HG02870 (cell line): ENCODE data around the gene IMMP2L.

Source experiments
- ATAC-seq: cut with Tn5 transposase; IDR thresholded peaks from one replicate; pipeline ENCODE4 v1.9.1; 2021; ENCODE audit warnings: mild to moderate bottlenecking, moderate library complexity; ENCODE audit not compliant: unreplicated experiment

IMMP2L gene

GRCh38 chr7:111059833-111060232, 502.5 kb downstream of the IMMP2L start:
- ATAC-seq: no peak

GRCh38 chr7:111057066-111057465, 505.2 kb downstream of the IMMP2L start:
- no peak for ATAC-seq

GRCh38 chr7:111056371-111056770, 505.9 kb downstream of the IMMP2L start:
- no peak for ATAC-seq

GRCh38 chr7:111053035-111053434, 509.3 kb downstream of the IMMP2L start:
- ATAC-seq: no peak

- no peak for ATAC-seq
Observed at GRCh38 chr7:111051832-111052231, 510.5 kb downstream of the IMMP2L start.

GRCh38 chr7:111050875-111051416, 511.3 kb downstream of the IMMP2L start:
- ATAC-seq: no peak

GRCh38 chr7:111049971-111050680, 512.2 kb downstream of the IMMP2L start:
- no peak for ATAC-seq

- ATAC-seq: no peak
Observed at GRCh38 chr7:111047595-111047994, 514.7 kb downstream of the IMMP2L start.

- ATAC-seq: no peak
Observed at GRCh38 chr7:111045449-111045848, 516.8 kb downstream of the IMMP2L start.

- no peak for ATAC-seq
Observed at GRCh38 chr7:111043561-111043960, 518.7 kb downstream of the IMMP2L start.

- ATAC-seq: no peak
Observed at GRCh38 chr7:111042842-111043241, 519.5 kb downstream of the IMMP2L start.

- ATAC-seq: no peak
Observed at GRCh38 chr7:111041577-111041976, 520.7 kb downstream of the IMMP2L start.

- ATAC-seq: no peak
Observed at GRCh38 chr7:111038185-111038584, 524.1 kb downstream of the IMMP2L start.

GRCh38 chr7:111031916-111032315, 530.4 kb downstream of the IMMP2L start:
- ATAC-seq: no peak

- ATAC-seq: no peak
Observed at GRCh38 chr7:111030336-111030735, 532.0 kb downstream of the IMMP2L start.

- peak; percentile 56 for ATAC-seq
Observed at GRCh38 chr7:111029574-111030251, 532.6 kb downstream of the IMMP2L start.

GRCh38 chr7:111029141-111029572, 533.1 kb downstream of the IMMP2L start:
- no peak for ATAC-seq

- no peak for ATAC-seq
Observed at GRCh38 chr7:111027396-111027795, 534.9 kb downstream of the IMMP2L start.

- no peak for ATAC-seq
Observed at GRCh38 chr7:111026806-111027205, 535.5 kb downstream of the IMMP2L start.

GRCh38 chr7:111026343-111026742, 535.9 kb downstream of the IMMP2L start:
- no peak for ATAC-seq

GRCh38 chr7:111025006-111025405, 537.3 kb downstream of the IMMP2L start:
- ATAC-seq: no peak
